ENCODE results near the gene STK24.
"Not testable (repeated sequence)": the region's sequence is repeated elsewhere in the genome, so short reads cannot be mapped to it uniquely, and the experiment has no call there.

The STK24 gene

DNA sequence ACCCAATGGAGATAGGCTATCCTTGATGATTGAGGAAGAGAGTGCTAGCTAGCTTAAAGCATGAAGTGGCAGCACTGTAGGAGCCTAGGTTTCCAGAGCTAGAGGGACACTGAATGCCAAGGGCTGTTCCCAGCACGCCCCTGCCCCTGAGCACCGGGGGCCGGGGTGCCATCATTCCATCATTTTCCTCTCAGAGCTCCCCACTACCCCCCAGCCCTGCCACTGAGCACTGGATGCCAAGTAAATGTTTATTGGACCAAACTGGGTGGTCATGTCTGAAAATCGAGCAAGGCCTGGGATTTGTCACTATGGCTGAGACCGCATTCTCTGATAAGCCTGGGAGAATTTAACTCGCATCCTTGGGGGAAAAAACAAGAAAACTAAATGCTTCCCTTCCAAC is 142.8 kb downstream of the STK24 start:
- DNase-seq (ENCODE audit: low spot score): no peak

DNA sequence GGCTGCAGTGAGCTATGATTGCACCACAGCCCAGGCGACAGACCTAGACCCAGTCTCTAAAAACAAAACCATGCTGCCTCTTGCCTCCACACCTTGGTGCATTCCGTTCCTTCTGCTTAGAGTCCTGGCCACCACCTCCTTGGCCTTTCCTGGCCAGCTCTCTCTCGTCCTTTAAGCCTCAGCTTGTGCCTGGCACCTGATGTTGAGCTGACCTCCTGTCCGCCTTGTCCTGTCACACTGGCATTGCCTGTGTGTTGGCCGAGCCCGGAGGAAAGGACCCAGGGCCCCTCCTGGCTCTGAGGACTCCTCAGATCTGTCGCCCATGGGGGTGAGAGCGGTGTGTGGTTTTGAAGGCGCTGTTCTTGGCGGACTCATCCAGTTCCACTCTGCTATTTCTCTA is 143.3 kb downstream of the STK24 start:
- DNase-seq (ENCODE audit: low spot score): no peak

DNA sequence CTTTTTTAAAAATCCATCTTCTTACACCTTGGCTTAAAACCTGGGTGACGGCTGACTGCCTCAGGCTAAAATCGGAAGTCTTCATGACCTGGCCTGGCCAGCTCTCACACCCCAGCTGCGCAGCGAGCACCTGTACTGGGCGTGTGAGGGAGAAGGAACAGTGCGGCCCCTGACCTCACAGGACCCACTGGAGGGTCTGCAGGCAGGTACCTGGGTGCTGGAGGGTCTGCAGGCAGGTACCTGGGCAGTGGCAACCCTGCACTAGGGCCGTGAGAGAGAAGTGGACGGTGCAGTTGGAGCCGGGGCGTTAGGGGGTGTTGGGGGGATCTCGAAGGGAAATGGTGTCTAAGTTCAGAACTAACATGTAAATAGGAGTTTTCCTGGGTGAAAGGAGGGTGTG is 144.3 kb downstream of the STK24 start:
- DNase-seq (ENCODE audit: low spot score): no peak

DNA sequence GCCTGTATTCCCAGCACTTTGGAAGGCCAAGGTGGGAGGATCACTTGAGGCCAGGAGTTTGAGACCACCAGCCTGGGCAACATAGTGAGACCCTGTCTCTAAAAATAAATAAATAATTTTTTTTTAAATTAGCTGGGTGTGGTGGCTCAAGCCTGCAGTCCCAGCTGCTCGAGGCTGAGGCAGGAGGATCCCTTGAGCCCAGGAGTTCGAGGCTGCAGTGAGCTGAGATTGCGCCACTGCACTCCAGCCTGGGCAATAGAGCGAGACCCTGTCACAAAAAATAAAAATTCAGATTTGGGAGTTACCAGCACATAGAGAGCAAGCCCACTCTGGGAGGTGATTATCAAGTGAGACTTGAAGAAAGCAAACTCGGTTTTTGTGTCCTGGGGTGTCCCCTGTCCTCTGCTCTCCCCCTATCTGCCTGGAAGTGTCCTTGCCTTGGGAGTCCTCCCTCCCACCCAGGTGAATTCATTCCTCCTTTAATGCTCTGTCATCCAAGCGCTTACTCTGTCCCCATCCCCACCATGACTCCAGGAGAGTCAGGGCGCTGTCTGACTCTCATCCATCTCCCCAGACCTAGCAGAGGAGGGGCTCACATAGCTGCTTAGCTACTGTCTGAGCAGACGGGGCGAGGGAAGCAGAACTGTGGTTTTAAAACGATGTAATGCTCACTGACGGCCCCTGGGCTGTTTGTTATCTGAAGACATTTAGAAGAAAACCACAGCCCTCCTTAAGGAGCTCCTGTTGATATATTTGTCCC is 146.8 kb downstream of the STK24 start:
- no peak for DNase-seq (ENCODE audit: low spot score)

DNA sequence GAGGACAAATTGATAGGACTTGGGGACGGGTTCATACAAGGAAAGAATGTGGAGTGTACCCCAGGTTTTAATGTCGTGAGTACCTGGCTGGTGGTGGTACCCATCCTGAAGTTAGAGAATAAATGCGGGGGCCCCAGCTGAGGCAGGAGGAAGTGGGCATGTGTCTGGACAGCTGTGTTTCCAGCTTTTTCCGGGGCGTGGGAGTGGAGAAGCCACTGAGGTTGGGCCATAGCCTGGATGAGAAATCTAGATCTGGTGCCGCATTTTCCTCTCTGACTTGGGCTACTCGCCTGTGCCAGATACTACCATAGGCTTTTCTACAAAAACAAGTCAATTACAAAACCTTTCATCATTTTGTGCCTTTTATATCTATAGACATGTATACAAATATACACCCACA is 147.4 kb downstream of the STK24 start:
- DNase-seq (ENCODE audit: low spot score): no peak

DNA sequence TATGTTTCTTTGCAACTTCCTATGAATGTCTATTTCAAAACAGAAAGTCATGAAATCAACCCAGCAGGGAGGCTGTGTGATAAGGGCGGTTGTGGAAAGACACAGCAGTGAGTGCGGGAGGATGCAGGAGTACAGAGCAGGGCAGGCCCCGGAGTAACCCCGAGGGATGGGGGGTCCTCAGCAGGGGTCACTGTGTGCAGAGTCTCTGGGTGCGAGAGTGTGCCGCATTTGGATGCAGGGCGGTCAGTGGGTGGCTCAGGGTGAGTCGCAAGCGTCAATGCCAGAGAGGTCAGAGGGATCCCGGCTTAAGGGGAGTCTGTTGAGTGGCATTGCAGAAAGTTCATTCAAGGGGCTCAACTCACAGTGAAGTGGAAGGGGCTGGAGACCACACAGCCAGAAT is 147.8 kb downstream of the STK24 start:
- DNase-seq (ENCODE audit: low spot score): no peak

DNA sequence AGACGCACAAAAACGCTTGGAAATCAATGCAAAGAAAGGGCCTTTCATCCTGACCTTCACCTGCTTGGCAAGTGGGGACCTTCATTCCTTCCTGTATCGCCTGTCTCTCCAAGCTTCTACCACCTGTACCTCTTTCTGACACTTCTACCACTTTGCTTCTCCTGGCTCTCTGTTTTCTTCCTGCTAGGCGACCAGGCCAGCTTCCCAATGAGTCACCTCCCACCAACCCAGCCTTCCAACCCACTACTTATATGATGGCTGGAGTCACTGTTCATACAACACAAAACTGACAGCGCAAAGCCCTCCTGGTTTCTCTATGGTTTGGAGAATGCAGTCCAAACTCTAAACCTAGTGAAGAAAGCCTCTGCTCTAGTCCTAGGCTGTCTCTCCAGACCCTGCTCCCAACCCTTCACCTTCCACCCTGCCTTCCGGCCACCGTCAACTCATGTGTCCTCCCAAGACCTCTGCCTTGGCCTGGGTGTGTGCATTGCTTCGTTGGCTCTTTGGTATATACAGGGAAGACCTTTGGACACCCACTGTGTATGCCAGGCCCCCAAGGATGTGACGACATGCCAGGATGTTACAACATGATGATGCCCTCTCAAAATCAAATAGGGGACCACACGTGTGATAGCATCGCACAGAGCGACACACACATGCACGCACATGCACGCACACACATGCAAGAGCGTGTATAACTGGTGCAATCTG is 148.5 kb downstream of the STK24 start:
- DNase-seq (ENCODE audit: low spot score): no peak

DNA sequence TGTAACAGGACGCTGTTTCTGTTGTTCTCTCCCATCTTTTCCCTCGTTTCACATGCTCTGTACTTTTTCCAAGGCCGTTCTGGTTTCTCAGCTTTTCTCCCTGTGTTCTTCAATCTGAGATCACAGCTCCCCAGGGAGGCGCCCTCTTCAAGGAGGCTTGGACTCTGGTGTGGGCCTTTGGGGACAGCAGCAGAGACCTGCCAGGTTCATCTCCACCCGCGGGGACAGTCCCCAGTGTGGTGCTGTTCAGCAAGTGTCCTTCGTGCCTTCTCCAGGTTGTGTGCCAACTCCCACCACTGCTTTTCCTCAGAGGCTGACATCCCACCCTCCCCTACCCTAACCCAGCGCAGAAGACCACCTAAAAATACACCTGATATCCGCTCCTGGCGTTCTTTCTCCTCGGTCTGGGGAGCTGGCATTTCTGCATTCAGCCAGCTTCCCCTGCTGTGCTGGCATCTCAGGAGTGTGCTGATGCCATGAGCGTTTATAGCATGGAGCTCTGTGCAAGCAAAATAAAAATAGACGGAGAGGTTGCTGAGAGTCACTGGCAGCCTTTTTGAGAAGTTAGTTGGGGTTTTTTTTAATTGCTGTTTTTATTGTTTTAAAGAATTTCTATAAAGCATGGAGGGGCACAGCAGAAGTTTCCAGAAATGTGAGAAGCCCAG is 149.4 kb downstream of the STK24 start:
- DNase-seq (ENCODE audit: low spot score): no peak

DNA sequence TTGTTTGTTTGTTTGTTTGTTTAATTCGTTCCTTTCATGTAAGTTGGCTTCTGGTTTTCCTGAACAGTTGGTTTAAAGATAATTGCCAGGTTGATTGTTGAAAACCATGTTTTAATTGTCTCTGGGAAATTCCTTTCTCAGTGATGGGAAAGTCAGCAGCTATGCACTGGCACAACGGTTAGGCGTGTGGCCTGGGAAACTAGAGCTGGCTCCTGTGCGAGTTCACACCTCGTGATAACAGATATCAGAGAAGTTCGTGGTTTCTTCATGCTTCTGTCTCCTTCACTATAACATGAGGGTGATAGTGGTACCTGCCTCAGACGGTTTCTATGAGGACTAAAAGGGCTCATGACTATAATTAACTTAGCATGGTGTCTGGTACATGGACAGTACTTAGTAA is 153.5 kb downstream of the STK24 start:
- DNase-seq (ENCODE audit: low spot score): no peak

DNA sequence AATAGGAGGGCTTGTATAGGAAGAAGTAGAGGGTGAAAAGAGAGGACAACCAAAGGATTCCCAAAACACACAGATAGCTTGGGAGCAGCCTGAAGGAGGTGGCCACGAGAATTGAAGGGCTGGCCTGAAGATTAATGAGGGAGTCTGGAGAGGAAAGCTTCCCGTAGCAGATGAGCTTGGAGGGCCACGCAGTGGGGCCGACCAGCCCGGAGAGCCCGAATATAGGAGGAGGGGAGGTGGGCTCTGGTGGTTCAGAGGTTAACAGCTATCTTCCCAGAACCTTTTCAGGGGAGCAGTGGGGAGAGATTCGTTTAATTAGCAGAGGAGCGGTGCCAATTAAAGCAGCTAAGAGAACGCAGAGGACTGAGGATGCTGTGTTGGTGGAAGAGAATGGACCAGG is 154.9 kb downstream of the STK24 start:
- no peak for DNase-seq (ENCODE audit: low spot score)

DNA sequence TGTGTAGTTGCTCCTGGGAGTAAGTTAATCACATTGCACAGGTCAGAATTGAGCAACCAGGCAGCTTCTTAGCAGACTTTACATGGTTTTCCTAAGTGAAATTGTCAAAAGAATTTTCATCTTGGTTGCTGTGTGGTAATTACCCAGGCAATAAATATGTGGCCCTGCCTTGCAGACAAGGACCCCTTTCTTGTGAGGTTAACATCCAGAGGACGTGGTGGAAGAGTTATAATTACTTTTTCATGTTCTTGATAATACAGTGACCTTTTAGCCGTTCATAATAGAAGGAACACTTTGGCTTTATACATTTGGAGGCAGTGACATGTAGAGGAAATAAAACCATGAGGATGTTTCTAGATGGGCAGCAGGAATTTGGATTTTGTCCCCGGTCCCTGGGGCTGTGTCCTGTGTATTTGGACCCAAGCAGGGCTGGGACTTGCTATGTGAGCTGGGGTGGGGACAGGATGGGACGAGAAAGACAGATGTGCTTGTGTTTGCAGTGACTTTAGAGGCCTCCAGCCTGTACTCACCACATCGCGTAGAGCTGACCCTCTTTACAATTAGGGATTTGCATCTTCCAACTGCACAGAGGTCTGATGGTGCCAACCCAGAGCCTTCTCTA is 156.2 kb downstream of the STK24 start:
- DNase-seq (ENCODE audit: low spot score): no peak

DNA sequence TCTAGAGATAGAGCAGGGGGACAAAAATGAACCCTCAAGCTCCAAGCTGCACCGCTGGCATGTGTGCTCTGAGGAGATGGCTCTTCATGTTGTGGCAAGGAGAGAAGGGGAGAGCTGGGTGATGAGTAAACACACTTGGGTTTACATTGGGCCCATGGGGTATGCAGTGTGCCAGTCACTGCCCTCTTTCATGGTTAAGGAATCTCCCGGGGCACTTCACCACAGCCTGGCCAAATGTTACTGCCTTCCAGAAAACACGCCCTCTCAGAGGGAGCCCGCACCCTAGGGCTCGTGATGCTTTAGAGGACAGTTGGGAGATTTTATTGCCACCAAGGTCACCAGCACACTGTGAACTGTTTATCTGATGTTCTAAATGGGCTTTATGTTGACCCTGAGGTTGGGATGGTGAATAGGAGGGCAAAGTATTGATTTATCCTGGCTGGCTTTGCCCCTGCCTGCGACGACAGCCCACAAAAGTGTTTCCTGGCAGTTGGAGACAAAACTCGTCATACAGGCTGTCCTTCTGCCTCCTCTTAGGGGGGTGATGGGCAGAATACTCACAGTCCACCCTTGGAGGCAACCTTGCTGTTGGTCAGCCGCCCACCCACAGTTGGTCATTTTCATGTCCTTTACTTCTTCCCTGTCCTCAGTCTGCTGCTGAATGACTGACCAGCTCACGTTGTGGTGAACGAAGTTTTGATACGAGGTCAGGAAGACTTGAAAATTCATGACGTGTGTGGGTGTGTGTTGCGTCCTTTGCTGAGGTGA is 156.9 kb downstream of the STK24 start:
- no peak for DNase-seq (ENCODE audit: low spot score)

DNA sequence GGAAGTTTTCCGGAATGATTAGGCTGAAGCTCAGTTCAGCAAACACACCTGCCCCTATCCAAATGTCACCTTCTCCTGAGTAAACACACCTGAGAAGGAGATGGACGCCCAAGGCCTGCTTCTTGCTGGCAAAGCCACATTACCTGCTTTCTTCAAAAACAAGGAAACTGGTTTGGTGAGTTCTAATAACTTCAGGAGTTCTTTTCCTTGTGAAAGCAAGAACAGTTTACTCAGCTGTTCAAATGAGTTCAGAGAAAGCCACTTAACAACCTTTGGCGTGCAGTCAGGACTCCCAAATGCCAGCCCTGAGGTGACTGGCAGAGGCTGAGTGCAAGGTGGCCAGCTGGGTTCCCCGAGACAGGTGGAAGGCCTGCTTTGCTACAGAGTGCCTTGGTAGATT is 160.5 kb downstream of the STK24 start:
- peak; percentile 52 for DNase-seq (ENCODE audit: low spot score)

DNA sequence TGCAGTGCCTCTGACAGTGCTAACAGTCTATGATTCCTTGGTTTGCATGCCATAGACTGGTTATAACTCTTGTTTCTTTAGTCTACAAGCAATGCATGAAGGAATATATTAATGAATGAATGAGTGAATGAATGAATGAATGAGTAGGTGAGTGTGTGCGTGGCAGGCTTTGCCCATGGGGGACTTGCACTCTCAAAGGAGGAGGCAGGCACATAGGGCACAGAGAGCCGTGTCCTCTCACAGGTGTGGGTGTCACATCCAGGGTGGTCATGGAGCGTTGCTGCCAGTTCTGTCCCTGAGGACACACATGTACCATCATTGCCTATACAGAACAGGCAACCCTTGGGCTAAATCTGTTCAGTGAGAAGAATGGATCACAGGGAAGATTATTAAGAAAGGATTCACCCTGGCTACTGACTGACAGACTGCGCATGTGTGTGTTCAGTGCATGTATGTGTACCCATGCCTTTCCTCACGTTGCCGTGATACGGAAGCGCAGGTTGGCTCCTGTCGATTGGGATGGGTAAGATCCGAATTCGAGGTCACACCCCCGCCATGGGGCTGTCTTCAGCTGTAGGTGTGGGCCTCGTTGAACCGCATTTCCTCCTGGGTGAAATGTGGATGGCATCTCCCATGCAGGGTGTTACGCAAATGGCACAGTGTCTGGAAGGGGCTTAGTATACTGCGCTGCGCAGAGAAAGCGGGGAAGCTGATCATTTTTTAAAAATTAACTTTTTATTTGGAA is 161.4 kb downstream of the STK24 start:
- DNase-seq (ENCODE audit: low spot score): no peak

DNA sequence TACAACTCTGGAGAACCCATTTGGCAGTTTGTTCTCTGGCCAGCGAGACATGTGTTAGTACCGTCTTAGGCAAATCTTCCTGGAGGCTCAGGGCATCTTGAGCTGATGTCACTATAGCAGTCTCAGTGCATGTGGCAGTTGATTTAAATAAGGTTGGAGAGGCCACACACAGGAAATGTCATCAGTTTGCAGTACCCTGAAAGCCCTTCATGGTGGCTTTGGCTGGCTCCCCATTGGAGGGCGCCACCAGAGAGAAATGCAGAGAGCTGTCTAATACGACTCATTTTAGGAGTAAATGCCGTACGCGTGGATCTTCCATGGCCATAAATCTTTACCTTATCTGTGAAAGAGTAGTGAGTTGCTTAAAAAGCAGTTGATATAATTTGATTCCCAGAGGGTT is 163.1 kb downstream of the STK24 start:
- DNase-seq (ENCODE audit: low spot score): no peak

DNA sequence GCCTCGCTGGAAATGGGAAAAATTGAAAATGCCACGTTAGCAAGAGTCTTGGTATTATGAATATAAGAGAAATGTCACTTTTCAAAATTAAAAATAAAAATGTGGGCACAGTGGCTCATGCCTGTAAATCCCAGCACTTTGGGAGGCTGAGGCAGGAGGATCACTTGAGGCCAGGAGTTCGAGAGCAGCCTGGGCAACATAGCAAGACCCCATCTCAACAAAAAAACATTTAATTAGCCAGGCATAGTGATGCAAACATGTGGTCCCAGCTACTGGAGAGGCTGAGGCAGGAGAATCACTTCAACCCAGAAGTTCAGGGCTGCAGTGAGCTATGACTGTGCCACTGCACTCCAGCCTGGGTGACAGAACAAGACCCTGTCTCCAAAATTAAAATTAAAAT is 163.6 kb downstream of the STK24 start:
- DNase-seq (ENCODE audit: low spot score): not testable (repeated sequence)

DNA sequence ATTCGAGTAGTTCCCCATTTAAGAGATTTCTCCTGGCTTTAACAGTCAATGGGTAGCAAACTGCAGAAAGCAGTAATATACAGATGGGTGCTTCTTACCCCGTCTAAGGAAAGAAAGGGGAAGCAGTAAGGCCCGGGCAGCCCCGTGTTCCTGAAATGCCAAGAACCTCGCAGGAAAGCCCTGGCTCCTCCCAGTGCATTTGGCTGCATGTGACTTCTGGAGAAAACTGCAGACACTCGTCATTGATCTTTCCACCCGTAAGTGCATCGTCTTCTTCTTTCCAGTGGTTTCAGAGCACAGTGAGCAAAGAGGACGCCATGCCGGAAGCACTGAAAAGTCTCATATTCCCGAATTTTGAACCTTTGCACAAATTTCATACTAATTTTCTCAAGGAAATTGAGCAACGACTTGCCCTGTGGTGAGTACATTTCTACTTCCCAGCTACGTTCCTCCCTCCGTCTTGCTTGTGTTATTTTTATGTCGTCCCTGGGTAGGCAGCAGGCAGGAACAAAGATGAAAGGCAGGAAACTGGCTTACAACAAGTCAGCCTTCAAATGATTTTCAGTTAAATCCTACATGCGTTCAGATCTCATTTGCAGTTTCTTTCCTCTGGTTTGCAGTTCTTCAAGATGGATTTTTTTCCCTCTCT is 165.2 kb downstream of the STK24 start:
- DNase-seq (ENCODE audit: low spot score): no peak

DNA sequence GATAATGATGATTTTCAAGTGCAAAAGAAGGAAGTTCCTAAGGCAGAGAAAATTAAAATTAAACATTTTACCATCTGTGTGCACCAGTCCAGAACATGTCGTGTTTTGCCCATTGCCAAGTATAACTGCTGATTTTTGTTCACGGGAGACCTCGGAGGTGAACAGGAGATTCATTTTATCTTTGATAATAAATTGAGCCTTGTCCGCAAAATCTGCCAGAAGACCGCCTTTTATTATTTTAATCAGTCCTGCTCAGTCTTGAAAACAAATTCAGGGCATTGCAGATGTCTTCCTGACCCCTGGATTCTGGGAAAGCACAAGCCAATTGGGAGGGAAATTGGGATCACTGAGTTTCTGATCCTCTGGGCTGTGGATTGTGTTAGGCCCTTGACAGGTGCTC is 165.9 kb downstream of the STK24 start:
- no peak for DNase-seq (ENCODE audit: low spot score)

DNA sequence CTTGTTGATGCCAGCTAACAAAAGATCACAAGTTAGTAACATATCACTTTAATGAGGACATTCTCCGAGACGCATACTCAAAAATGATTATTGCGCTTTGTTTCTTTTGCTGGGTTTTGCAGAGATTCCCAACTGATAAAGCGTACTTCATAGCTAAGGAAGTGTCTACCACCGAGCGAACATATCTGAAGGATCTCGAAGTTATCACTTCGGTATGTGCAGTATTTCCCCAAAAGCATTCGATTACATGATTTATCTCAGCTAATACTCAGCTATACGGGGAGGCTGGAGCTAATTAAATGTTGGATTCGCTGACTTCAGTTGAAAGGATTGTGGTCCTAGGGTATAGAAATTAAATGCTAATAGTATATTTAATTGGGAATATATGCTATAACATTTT is 166.3 kb downstream of the STK24 start:
- DNase-seq (ENCODE audit: low spot score): no peak

DNA sequence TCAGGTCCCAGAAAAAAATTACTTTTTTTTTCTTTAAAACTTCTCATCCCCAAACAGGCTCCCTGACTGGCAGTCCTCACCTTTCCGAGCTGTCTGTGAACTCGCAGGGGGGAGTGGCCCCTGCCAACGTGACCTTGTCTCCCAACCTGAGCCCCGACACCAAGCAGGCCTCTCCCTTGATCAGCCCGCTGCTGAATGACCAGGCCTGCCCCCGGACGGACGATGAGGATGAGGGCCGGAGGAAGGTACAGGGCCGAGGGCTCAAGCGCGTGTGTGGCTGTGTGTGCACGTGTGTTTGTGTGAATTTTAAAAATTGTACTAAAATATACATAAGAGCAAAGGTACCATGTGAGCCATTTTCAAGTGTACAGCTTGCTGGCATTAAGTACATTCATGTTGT is 167.6 kb downstream of the STK24 start:
- no peak for DNase-seq (ENCODE audit: low spot score)

DNA sequence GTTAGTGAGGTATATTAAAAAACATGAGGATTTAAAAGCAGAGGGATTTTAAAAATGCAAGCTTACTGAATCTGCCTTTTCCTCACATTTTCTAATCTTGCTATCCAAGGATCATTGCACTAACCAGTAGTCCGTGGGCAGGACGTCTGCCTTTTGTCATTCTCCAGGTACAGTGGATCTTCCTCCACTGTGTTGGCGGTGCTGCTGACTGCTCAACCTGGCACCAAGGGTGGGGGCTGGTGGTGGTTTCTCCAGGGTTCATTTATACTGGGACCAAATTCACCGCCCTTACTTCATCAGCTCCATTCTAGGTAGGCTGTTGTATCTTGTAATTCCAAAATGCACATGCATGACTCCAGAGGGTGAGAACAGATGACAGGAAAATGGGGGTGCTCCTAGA is 169.3 kb downstream of the STK24 start:
- no peak for DNase-seq (ENCODE audit: low spot score)

Data from LoVo (cell line).